ENCODE measurements around the gene P4HA1.
"Not testable (repeated sequence)": the region's sequence is repeated elsewhere in the genome, so short reads cannot be mapped to it uniquely, and the experiment has no call there.

GRCh38 chr10:73022961-73023360 lies 73.7 kb downstream of the P4HA1 start:
- not testable (repeated sequence) for TF ChIP-seq SPI1, POLR2AphosphoS5, TAF1, POLR2A (IDR thresholded peaks at IDR 0.05; ENCODE audit: low read depth, low read length)
